Lung microvascular endothelial cell (primary cell): Measurements from ENCODE around the gene FAM174C. TPM values are rescaled to one million over a fixed set of nuclear protein-coding genes. Genes with fewer than 3 reads are reported as not detected.

Source experiments
- DNase-seq, 2 donors: peaks; one replicate each; pipeline versions ENCODE4 v3.0.0 to v3.0.0-alpha.2; 2010; ENCODE audit warnings: low read depth in 2 of 2
- total RNA-seq: library from RNA; depleted of rRNA; stranded (reverse); fragments of >200 nt; gene quantifications from 2 replicates; pipeline ENCODE4 v1.2.1, GENCODE V29; 2014

FAM174C gene
- total RNA-seq, 1 donor from 2014 or later: 16.9 TPM

DNA sequence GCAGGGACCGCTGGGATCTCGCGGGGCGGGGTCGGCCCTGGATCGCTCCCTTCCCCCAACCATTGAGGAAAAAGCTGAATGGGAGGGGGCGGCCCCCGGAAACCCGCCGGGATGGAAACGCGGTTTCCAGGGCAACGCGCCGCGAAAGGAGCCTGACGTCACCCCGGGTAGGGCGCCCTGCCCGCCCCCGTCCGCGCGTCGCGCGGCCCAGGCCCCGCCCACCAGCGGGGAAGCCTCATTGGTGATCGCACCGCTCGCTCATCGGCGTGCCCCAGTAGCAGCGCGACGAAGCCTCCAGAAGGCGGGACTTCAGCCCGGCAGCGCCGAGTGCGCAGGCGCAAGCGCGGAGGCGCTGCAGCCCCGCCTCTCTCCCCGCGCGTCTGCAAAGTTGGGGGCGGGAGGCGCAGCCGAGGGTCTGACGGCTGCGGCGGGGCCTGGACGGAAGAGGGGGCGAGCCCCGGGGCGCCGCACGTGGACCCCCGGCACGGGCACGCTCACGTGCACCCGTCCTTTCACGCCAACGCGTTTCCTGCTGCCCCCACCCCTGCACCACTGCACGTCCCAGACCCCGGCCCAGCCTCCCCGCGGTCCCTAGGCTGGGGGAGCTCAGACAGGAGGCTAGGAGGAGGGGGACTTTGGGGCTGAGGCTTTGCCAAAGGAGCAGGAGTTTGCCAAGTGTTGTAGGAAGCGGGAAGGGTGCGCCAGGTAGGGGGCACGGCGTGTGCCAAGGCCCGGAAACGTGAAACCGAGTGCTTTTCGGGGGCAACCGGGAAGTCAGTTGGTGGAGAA lies 14.4 kb upstream of the FAM174C start:
- DNase-seq: peak; percentile 98 to 99

DNA sequence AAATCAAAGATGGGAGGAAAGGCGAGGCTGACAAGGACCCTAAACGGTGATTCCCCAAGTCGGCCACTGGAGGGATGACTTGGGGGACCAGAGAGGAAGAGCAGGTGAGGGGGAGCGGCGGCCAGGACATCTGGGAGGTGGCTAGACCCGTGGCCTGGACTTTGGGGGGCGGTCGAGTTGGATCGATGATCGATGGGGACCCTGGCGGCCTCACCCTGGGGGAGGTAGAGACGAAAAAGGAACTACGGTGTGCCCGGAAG lies 13.9 kb upstream of the FAM174C start:
- no peak for DNase-seq

DNA sequence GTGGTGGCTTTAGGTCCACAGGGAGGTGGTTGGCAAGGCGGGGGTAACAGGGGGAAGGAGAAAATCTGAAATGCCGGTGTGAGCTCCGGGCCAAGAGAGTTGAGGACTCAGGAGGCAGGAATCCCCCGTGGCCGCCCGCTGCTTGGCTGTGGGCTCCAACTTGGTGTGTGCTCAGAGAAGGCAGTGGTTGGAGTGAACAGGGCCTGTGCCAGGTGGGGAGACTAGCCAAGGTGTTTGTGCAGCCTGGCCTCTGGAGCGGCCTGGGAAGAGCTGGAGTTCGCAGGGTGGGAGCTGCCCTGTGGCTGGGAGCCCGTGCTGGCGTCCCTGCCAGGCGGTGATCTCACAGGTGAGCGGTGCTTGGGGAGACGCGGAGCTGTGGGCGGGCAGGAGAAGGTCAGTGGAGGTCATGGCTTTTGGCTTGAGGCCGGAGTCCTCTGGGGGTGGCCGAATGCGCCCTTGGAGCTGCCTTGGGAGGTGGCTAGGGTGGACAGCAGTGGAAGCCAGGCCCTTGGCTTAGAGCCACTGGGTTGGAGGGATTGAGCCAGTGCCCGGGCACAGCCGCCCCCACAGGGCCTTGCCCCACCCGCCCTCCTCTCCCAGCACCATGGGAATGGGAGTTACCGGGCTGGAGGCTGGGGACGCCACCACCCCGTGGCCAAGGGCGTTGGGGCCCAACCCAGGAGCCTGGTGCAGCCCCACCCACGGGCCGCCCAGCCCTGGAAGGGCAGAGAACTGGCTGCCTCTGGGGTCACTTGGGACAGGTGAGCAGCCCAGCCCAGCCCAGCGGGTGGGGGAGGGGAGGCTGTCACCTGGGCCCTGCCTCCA lies 13.3 kb upstream of the FAM174C start:
- peak in 1 of 2 donors; percentile 47 for DNase-seq

DNA sequence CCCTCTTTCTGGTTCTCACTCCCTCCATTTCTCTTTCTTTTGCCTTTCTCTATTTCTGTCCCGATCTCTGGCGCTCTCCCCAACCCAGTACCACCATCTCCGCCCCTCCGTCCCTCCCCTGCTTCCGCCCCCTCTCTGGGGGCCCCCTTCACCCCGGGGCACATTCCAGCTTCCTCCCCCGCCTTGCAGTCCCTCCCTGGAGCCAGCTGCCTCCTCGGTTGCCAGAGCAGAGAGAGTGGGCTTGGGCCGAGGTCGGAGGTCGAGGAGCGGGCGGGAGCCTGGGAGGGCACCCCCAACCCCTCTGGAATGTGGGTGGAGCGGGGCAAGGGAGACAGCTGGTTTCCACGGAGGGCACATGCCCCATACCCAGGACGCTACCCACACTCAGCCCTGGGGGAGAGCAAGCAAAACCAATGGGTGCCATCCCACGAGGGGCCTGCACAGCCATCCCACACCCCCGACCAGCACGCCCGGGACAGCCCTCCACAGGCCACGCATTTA lies 12.7 kb upstream of the FAM174C start:
- DNase-seq: no peak

DNA sequence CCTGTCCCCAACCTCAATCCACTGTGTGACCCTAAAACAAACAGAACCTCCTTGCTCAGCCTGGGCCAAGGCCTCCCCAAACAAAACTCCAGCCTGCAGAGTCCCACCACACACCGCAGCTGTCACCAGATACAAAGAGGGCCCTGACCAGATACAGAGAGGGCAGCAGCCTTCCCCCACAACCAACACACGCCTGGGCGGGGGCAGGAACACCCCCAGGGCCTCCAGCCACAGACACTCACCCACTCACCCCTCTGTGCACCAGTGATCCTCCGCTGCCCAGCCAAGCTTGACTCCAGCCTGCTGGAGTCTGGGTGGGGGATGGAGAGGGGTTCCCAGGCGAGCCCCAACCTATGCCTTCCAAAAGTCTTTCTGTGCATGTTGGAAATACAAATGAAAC lies 12.1 kb upstream of the FAM174C start:
- DNase-seq: no peak

DNA sequence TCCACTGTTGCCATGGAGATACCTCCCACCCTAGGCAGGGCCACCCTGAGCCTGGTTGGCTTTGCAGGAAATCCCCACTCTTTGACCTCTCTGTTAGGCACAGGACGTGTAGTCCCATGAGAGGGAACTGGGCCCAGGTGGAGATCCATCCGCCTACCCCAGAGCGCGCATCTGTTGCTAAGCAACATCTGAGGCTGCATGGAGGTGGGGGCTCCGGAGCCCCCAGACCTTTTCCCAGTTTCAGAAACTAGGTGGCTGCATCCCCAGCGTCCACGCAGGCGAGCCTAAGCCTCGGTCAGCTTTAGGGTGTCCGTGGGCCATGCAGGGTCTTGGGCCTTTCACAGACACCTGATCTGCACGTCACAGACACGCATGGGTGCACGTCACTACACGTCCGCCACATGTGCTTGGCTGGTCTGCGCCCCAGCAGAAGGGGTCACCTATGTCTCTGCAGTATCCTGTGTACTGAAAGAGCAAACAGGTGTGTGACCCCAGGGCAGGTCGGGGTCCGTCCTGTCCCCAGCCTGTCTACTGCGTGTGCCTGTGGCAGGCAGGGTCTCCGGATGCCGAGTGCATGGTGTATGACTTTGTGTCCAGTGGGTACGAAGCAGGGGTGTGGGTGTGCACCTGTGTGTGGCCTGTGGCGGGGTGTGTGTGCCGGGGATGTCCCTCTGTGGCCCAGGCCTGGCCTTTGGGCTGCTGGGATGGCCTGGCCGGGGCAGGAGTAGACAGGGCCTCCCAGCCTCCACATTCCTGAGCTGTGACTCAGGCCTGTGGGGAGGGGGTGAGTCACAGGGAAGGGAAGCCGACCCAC lies 10.3 kb upstream of the FAM174C start:
- DNase-seq: peak; percentile 60 to 85

DNA sequence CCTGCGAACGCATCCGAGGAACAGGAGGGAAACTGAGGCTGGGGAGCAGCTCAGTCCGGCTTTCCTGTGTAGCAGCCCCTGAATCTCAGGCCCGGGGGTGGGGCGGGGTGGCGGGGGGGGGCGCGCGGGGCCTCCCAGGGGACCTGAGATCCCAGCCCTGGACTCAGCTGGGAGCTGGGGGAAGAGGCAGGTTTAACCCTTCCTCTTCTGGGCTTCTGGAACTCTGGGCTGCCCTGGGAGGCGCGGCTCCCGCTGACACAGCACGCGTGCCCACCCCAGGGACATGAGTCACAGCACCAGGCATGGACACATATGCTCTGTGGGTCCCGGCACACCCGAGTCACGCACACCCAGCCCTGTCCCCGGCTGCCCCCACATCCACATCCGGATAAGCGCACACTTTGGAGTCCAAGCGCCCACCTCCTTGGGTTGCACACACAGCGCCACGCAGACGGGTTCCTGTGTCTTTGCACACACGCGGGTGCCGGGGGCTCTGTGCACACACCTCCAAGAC lies 9.7 kb upstream of the FAM174C start:
- DNase-seq: peak; percentile 55 to 61

DNA sequence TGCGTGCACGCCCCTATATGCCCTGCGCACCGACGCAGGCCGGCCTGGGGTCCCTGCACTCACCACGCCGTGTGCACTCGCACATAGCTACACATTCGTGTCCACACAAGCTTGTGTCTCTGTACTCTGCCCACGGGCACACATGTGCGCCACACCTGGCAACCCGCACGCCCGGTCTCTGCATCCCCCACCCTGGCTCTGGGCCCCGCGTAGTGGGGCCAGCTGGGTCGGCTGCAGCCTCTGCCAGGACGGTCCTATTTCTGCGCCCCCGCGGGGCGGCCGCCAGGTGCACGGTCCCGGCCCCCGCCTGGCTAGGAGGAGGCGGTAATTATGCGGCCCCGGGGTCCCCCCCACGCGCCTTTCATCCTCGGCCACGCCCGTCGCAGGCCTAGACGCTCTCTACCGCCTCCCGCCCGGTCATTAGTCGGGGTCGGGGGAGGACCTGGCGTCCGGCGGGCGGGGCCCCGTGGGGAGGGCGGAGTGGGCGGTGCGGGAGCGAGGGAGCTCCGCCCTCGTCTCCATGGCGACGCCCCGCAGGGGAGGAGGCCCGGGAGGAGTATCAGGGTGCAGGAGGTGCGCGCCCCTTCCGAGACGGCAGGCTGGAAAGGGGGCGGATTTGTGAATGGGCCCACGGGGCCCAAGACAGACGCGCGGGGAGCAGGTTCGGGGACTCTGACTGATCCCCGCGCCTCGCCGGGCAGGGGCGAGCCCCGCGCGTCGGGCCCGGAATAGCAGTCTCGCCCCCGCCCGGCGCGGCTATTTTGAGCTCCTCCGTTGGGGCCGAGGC lies 9.0 kb upstream of the FAM174C start:
- DNase-seq: peak; percentile 79 to 83

DNA sequence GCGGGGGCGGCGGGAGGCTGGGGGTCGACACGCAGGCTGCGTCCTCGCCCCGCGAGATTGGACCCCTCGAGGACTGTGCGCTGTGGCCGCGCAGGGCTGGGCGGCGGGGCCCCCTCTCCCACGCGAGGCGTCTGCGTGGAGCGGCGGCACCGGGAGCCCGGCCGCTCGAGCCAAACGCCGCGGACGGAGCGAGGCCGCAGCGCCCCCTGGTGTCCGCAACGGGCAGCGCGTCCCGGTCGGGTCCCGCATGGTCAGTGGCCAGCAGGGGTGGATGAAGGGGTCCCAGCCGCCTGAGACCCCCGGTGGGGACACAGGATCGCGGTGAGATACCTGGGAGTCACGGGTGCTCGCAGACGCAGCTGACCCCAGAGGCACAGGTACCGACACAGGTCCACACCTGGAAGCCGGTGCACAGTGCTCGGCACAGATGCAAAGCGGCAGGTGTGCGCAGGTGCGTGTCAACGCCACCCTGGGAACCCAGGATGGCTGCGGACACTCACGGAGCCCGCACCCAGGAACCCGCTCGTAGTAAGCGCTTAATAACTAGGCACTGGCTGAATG lies 8.3 kb upstream of the FAM174C start:
- peak; percentile 62 to 72 for DNase-seq

DNA sequence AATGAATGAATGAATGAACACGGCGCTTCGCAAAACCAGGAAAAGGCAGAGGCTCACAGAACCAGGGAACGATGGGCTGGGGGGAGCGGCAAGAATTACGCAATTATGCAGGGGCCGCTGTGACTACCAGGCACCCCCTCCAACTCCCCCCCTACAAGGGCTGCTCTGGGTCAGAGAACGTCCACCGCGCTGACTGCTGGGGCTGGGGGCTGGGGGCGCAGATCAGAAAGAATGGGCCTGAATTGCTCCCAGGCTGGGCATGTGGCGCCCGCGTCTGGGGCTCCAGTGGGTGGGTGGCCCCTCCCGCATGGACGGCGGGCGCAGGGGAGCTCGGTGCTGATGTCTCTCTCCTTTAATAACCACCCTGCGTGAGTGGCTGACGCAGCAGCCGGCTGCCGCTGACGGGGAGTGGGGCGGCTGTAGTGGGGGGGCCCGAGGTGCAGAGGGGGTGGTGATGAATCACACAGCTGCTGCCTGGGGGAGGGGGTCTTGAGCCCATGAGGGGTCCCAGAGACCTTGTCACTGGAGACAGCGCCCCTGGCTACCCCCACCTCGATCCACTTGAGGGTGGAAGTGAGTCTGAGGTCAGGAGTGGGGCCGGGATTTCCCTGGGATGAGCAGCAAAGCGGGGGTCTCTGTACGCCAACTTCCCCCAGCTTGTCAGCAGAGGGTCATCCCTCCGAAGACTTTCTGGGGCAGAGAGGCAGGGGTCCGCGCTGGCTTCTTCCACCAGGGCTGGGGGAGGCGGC lies 7.7 kb upstream of the FAM174C start:
- DNase-seq: no peak

DNA sequence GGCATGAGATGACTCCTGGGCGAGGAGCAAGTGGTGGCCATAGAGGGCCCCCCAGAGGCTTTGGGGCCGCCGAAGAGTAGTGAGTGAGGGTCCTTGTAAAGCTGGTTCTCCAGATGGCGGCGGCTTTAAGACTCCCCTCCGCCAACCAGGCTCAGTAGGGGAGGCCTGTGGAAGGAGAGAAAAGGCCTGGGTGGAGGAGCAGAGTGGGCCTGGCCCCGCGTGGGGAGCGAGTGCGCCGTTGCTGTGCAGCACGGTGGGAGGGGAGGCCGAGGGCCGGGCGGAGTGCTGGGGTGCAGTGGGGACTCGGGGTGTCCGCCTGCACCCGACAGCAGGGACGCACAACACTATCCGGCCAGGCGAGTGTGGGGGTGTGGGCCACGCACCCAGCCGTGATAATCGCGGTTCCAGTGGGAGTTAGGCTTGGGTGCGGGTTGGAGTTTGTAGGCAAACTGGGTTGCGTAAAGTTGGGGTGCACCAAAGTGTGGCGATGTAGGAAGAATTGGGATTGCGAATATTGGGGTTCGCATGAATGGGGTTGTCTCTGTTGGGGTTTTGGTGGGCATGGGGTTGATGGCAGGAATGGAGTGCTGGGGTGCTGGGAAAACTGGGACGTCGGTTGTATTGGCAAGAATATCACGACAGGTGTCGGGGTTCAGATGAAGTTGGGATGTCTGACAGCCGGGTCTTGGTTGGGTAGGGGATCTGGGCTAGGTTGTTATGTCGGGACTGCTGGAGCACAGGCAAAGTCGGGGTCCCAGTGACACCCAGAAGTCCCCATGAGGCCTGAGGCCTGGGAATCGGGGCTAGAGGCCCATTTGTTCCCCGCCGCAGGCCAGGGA lies 6.9 kb upstream of the FAM174C start:
- DNase-seq: no peak

DNA sequence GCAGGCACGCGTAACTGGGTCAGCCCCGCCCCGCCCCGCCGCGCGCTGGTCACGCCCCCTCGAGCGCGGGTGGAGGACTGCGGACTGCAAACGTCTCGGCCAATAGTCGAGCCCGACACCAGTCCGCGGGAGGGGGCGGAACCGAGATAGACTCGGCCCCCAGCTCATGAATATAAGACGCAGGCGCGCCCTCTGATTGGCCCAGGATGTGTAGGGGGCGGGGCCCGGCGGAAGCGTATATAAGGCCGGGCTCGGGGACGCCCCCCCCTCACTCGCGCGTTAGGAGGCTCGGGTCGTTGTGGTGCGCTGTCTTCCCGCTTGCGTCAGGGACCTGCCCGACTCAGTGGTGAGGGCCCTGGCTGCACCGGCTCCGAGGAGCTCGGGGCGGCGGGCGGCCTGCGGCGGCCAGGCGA lies 6.3 kb upstream of the FAM174C start, which contains the start of gene CIRBP:
TSS of gene CIRBP (plus strand) at position 268 of the 413 bp plus-strand sequence. CDS start 1,602 bp downstream, outside the sequence.
- peak; percentile 99 to 100 for DNase-seq

DNA sequence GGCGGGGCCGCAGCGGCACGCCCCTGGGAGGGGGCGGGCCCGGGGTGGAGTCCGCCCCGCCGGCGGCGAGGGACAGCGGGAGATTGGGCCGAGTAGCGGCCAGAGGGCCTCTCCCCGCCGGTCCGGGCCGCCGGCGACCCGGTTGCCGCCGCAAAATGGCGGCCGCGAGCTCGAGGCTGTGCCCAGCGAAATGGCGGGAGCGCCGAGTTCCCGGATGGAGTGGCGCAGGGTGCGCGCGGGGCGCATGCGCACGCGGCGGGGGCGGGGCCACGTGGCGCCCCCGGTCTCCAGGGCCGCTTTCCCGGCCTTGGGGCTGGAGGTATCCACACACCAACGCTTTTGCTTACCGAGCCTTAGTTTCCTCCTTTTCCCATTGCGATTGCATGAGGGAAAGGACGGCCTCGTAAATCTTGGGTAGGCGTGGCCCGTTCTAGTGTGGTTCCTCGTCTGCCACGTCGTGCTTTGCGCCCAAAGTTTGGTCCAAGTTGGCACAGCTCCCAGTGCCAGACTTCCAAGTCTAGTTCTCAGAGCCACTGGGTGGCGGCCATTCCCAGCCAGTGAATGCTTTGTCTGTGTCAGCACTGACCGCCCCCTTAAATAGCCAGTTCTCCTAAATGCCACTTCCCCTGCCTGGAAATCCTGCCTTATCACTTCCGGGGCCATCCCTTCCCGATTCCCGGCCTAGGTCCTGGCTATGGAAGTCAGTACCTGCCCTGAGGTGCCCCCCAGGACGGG lies 5.7 kb upstream of the FAM174C start:
- DNase-seq: peak; percentile 87 to 92

DNA sequence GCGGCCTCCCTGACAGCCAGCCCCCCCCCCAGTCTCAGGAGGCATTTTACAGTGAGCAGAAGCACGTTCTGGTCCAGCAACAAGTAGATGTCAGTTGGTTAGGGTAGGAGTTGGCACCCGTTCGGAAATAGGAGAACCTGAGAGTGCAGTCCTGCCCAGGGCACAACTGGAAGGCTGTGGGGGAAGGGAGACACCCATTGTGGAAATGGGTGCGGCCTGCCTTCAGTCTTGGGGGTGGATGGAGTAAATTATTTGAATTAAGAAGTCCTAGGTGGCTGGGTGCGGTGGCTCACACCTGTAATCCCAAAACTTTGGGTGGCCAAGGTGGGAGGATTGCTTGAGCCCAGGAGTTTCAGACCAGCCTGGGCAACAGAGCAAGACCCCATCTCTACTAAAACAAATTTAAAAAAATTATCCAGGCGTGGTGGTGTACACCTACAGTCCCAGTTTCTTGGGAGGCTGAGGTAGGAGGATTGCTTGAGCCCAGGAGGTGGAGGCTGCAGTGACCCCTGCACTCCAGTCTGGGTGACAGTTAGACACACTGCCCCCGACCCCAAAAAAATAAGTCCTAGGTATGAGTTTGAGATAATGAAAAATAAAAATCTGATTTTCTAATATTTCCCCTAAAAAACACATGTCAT lies 5.0 kb upstream of the FAM174C start:
- no peak for DNase-seq

DNA sequence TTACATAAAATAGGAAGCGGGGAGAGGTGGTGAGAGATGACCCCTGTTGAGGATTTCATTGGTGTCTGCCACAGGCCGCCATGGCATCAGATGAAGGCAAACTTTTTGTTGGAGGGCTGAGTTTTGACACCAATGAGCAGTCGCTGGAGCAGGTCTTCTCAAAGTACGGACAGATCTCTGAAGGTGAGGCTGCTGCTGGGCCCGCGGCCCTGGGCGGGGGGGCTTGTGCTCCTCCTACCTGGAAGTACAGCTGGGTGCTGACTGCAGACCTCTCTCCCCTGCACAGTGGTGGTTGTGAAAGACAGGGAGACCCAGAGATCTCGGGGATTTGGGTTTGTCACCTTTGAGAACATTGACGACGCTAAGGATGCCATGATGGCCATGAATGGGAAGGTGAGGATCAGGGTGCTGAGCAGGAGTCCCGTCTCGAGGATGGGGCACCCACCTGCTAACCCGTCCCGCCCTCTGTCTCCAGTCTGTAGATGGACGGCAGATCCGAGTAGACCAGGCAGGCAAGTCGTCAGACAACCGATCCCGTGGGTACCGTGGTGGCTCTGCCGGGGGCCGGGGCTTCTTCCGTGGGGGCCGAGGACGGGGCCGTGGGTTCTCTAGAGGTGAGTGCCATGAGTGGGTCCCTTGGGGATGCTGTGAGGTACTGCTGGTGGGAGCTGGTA lies 4.3 kb upstream of the FAM174C start:
- DNase-seq: no peak

DNA sequence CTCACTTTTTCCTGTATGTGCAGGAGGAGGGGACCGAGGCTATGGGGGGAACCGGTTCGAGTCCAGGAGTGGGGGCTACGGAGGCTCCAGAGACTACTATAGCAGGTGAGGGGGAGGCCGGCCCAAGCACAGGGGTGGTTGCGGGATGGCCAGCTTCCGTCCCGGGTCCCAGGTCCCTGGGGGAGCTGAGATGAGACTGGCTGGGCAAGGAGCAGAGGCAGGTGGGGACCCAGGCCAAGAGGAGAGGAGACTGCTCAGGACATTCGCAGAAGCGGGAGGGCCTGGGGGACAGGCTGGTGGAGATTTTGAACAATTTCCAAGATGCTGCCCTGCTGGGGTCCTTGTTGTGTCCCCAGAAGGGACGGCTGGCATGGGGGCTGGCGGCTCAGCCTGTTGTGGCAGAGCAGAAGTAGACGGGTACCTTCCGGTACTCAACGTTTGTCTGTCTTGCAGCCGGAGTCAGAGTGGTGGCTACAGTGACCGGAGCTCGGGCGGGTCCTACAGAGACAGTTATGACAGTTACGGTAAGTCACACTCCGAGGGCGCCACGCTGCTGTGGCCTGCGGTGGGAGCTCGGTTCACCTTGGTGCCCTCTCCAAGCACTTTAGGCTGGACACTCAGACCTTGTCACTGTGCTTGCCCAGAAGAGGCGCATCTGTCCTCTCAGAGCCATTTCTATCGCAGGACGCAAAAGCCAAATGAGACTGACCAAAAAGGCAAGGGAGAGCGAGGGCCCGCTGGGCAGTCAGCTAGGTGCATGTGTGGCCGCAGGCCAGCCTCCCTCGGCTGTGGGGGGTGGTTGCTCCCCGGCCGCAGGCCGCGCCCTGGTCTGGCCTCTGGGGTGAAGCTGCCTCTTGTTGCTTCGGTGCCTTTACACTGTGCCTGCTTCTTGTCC lies 3.6 kb upstream of the FAM174C start:
- no peak for DNase-seq
